Stimulated activated CD4-positive, alpha-beta T cell treated with anti-CD3 and anti-CD28 coated beads, Interleukin-1b, Interleukin-23, amount 100 ng/mL, for 1 hour (primary cell): ENCODE data around the gene RFX1.
"Not testable (repeated sequence)": the region's sequence is repeated elsewhere in the genome, so short reads cannot be mapped to it uniquely, and the experiment has no call there.

Source experiments
- DNase-seq, 2 donors: peaks; one replicate each; pipeline ENCODE4 v3.0.0-alpha.2; 2020; ENCODE audit warnings: low read depth in 2 of 2

RFX1 gene

GRCh38 chr19:14027856-14028450, 21.8 kb upstream of the RFX1 start, which contains the start of gene RLN3:
Gene RLN3, plus strand, starts transcription at chr19:14028148. Its CDS starts 57 bp downstream, at chr19:14028205.
- no peak for DNase-seq

DNA sequence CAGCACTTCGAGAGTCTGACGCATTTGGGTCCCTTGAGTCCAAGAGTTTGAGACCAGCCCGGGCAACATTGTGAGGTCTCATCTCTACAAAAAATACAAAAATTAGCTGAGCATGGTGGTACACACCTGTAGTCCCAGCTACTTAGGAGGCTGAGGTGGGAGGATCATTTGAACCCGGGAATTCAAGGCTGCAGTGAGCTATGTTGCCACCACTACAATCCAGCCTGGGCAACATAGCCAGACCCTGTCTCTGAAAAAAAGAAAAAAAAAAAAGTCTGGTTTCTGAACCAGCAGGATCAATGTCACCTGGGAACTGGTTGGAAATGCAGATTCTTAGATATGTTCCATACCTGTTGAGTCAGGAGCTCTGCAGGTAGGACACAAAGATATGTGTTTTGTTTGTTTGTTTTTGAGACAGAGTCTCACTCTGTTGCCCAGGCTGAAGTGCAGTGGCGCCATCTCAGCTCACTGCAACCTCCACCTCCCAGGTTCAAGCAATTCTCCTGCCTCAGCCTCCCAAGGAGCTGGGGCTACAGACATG, 20.6 kb upstream of the RFX1 start:
- not testable (repeated sequence) for DNase-seq

GRCh38 chr19:14023404-14024235, 17.5 kb upstream of the RFX1 start:
- DNase-seq, result no peak

DNA sequence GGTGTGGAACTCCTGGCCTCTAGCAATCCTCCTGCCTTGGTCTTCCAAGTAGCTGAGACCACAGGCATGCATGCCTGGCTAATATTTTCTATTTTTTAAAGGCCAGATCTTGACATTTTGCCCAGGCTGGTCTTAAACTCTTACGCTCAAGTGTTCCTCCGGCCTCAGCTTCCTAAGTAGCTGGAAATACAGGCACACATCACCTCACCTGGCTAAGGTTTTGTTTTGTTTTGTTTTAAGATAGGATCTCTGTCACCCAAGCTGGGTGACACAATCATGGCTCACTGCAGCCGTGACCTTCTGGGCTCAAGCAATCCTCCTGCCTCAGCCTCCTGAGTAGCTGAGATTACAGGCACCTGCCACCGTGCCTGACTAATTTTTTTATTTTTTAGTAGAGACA, 16.3 kb upstream of the RFX1 start:
- no peak for DNase-seq

GRCh38 chr19:14021474-14021873, 15.4 kb upstream of the RFX1 start:
- no peak for DNase-seq

DNA sequence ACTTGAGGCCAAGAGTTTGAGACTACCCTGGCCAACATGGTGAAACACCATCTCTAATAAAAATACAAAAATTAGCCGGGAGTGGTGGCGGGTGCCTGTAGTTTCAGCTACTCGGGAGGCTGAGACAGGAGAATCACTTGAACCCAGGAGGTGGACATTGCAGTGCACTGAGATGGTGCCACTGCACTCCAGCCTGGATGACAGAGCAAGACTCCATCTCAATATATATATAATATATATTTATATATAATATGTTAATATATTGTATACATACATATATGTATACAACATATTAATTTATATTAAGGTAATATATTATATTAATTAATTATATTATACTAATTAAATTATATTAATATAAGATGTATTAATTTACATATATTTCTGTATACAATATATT, 13.6 kb upstream of the RFX1 start:
- DNase-seq, result not testable (repeated sequence)

DNA sequence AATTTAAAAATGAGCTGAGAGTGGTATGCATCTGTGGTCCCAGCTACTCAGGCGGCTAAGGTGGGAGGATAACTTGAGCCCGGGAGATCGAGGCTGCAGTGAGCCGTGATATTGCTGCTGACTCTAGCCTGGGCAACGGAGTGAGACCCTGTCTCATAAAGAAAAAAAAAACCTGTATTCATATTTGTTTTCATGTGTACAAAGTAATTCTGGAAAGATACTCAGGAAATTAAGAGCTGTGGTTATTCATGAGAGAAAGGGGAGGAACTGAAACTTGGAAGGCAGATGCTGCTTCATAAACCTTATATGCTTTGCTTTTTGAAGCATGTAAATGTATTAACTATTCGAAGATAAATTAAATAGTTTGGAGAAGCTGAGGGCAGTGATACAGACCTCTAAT, 13.0 kb upstream of the RFX1 start:
- no peak for DNase-seq

- DNase-seq, result no peak
These were observed 9.5 kb upstream of the RFX1 start for GRCh38 chr19:14015524-14016035.

- DNase-seq, result no peak
These were observed 6.3 kb upstream of the RFX1 start for GRCh38 chr19:14012378-14012915.

- no peak for DNase-seq
These were observed 844 bp upstream of the RFX1 start for GRCh38 chr19:14006766-14007562.

DNA sequence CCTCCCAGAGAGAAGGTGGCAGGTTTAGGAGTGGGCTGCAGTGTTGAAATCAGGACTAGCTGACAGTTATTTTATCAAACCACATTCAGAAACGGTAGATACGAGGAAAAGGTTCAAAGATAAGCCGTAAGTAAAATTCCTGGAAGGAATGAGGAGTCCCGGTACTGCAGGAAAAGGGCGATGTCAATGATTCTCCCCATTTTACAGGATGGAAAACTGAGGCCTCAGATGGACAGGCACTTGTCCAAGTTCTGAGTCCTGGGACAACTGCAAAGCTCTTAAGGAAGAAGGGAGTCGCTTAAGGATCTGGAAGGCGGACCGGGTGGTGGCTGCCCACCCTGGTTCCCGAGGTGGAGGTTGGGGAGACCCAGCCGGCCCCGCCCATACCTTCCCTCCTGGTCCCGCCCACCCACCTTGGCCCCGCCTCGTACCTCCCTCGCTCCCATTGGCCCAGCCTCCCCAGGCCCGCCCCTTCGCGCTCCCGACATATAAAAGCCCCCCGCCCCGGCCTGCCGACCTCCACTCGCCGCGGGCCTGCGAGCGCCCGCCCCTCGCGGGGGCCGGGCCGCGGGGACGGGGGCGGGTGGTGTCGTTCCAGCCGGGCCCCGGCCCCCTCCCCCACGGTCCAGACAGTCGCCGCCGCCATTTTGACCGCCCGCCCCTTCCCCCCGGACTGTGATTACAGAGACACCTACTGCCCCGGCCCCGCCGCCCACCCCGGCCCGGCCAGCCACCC, 603 bp downstream of the RFX1 start:
- DNase-seq, result peak; percentile 82 to 93

DNA sequence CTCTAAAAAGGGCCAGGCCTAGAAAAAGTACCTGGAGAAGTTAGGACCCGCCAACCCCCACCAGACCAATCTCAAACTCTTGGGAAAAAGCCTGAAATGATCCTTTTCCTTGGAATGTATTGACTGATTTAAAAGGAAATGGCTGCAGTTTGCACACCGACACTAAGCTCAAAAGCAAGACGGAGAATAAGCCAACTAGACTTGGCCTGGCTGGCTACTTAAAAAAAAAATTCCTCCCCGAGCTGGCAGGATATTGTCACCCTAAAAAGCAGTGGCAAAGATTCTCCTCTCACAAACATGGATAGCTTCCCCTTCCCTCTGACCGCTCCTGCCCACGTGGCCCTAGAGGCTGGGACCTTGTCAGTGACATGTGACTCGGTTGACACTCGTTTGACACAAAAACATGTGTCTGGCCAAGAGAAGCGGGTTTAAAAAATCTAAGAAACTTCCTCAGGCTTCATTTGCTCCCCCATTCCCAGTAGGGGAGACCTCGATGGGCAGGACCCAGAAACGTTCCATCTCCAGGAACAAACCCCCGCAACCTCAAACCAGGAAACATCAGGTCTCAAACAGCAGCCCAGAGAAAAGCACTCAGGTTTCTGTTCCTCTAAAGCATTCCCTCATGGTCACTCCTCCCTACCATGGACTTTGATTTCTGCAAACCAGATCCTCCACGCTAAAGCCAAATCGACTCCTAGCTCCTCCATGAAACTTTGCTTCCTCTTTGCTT, 1.3 kb downstream of the RFX1 start:
- no peak for DNase-seq

GRCh38 chr19:14003251-14004055, 2.7 kb downstream of the RFX1 start:
- DNase-seq, result no peak

GRCh38 chr19:14002571-14003250, 3.4 kb downstream of the RFX1 start:
- no peak for DNase-seq

- DNase-seq, result no peak
These were observed 5.3 kb downstream of the RFX1 start for GRCh38 chr19:14000691-14001375.

GRCh38 chr19:13999085-13999484, 7.0 kb downstream of the RFX1 start:
- no peak for DNase-seq

GRCh38 chr19:13998426-13998825, 7.7 kb downstream of the RFX1 start:
- DNase-seq, result no peak

- no peak for DNase-seq
These were observed 8.5 kb downstream of the RFX1 start for GRCh38 chr19:13997631-13997962.
